ENCODE measurements around the gene AGAP3.

The AGAP3 gene

DNA sequence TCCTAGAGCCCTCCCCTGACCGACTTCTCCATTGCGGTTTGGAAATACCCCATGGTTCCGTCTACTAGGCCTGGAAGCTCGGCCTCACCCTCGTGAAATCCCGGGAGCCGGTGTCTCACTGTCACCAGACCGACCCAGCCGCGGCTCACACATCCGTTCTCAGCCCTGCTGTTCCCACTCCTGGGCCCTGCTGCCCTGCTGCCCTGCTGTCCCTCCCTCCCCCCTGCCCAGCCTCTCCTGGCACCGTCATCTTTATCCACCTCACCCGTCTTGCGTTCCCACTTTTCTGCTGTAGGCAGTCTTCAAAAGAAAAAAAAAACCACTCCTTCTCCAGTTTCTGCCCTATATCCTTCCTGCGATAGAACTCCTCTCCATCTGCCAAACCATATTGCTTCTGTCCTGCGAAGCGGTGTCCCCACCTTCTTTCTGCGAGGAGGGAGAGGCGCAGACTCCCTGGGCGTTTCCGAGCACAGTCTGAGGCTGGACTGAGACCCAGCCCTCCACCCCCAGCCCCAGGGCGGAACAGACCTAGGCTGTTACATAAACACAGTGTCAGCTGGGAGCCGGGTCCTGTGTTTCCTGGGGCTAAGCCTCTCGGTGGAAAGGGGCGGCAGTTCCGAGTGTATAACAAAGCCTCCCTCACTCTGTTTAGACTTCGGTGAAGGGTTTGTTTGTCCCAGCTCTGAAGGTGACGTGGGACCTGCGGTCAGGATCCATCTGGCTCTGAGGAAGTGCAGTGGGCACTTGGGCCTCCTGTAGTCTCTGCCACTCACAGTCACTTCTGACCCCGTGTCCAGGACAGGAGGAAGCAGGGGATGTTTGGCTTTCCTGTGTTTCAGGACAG is 2.8 kb downstream of the AGAP3 start:
- DNase-seq = peak; percentile 44

GRCh38 chr7:151089893-151090730 is 3.8 kb downstream of the AGAP3 start:
- peak; percentile 30 for DNase-seq

- DNase-seq = no peak
Observed at GRCh38 chr7:151091003-151091402, 4.7 kb downstream of the AGAP3 start.

DNA sequence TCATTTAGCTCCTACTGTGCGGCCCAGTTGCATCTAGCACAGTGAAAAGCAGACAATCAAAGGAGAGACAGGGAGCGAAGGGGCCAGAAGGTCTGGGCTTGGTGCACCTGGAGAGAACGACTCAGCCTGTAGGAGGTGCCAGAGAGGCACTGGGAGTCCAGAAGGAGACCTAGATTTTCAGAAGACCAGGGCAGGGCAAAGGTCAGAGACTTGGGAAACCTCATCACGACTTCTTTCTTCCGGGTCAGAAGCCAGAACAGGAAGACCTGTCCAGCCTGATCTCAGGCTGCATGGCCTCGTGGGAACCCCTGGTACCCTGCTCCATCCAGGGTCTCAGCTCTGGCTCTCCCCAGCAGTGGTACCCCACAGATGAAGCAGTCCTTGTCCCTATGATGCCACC is 5.2 kb downstream of the AGAP3 start:
- peak; percentile 44 for DNase-seq

DNA sequence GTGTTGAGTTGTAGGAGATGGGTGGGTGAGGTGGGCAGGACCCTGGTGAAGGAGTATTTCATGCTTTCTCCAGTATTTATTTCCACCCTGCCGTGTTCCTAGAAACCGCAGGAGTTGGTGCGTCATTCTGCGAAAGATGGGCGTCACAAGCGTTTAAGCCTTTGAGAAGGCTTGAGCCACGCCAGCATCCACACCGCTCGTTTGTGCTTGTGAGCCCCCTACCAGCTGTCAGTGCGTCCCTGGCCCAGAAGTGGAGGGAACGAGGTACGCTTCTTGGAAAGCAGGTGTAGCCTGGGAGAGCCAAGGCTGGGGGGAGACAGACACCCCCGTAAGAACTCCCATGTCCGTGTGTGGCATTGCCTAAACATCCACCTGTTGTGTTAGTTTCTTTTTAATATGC is 5.7 kb downstream of the AGAP3 start:
- DNase-seq = no peak

GRCh38 chr7:151093748-151094147 is 7.5 kb downstream of the AGAP3 start:
- DNase-seq = no peak

GRCh38 chr7:151094675-151095074 is 8.4 kb downstream of the AGAP3 start:
- DNase-seq = no peak

- DNase-seq = no peak
Observed at GRCh38 chr7:151095123-151095797, 9.0 kb downstream of the AGAP3 start.

- DNase-seq = no peak
Observed at GRCh38 chr7:151095828-151096475, 9.7 kb downstream of the AGAP3 start.

DNA sequence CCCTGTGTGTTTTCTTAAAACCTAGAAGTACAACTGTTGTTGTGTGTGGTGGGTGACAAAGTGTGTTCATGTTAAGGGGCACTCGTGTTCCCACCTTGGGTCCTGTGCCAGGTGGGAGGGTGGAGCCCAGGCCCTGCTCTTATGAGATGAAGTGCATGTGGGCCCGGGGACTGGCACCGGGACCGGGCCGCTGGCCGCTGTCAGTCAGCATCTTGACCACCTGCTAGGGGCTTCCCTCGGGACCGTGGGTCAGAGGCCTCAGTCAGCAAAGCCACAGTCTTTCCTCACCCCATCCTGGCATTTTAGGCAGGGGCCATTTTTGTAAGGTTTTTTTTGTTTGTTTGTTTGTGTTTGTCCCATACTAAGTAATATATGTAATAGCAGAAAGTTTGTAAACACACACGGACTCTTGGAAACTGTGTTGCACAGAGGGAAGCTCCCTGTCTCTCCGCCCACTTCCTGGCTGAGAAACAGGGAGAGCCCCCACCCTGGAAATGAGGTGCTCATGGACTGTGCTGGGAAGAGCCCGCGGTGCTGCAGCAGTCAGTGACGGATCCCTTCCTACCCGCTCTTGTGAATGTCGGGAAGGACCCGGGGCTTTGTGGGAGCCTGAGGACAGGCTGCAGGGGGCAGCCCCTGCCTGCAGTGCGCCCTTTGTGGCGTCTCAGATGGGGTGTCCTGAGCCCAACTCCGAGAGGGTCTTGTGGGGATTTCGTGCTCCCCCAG is 13.4 kb downstream of the AGAP3 start:
- DNase-seq = no peak

DNA sequence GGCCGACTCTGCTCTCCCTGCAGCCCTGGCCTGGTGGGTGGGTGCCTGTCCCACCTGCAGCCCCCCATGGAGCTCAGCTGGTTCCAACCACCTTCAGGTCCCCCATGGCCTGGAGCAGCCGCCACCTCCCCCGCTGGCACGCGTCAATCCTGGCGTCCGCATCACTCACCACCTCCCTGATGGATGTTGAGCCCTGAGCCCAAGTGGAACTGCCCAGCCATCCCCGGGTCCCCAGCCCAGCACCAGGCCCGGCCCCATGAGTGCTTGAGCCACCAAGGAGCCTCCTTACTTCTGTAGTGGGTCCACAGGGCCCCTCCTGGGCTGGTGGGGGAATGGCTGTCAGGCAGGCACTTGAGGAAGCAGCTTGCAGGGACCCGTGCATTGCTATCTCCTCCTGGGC is 14.6 kb downstream of the AGAP3 start:
- no peak for DNase-seq

- DNase-seq = no peak
Observed at GRCh38 chr7:151101621-151102396, 15.5 kb downstream of the AGAP3 start.

- no peak for DNase-seq
Observed at GRCh38 chr7:151102991-151103390, 16.7 kb downstream of the AGAP3 start.

DNA sequence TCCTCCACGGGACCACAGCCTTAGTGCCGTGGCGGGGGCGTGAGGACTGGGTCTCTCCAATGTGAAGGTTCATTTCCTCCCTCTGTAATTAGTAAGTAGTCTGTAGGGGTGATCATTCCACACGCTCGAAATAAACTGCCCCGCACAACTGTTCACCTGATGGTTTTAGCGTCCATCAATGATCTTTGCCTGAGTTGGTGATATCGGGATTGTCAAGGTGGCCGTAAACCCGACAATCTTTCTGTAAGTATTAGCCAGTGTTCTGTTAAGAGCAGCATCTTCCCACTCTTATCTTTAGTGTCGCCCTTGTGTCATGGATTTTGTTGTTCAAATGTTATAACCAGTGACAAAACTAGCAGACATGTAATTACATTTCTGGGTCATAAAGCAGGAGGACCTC is 17.7 kb downstream of the AGAP3 start:
- DNase-seq = no peak

- no peak for DNase-seq
Observed at GRCh38 chr7:151104411-151105235, 18.3 kb downstream of the AGAP3 start.

DNA sequence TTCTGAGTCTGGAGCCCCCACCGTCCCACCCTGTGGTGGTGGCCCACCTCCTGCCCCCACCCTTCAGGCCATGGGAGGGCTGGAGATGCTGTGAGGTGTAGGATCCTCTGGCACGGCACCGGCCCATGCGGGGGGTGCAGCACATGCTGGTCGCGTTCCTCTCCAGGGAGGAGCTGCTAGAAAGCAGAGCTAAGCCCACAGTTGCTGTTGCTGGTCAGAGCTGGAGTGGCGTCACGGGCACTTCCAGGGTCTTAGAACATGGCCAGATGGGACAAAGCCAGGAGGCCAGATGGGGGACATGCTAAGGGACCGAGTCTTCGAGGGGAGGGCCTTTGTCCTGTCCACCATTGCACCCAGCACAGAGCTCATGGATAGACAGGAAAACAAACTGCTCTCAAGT is 21.6 kb downstream of the AGAP3 start:
- DNase-seq = no peak

DNA sequence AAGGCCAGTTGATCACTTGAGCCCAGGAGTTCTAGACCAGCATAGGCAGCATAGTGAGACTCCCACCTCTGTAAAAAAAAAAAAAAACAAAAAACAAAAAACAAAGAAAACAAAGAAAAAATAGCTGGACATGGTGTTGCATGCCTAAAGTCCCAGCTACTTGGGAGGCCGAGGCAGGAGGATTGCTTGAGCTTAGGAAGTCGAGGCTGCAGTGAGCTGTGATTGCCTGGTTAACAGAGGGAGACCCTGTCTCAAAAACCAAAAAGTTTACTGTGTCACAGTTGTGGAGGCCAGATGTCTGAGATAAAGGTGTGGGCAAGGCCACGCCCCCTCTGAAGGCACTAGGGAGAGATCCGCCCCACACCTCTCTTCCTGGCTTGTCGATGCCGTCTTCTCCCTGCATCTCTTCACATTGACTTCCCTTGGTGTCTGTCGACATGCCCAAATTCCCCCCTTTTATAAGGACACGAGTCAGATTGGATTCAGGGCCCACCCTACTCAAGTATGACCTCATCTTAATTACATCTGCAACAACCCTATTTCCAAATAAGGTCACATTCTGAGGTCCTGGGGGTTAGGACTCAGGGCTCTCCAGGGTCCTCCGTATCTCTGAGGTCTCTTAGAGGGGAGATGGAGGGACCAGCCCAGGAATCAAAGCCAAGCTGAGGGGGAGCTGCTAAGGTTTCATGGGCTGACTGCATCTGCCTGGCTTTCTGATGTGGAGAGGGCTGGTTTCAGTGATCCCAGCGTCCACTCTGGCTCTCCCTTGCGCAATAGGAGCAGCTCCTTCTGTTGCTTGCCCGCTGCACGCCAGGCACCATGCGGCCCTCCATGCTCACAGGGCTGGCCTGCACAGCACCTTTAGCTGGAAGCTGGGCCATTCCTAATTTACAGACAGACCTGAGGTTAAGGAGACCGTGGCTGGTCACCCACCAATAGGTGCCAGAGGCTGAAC is 23.1 kb downstream of the AGAP3 start:
- DNase-seq = no peak

- DNase-seq = no peak
Observed at GRCh38 chr7:151110236-151110940, 24.1 kb downstream of the AGAP3 start.
